WI38 (cell line): ENCODE results near the gene HOXC6.

ENCODE experiments used
- H3K4me3 ChIP-seq: 2 replicates; pipeline ENCODE4 v1.5.1; 2011; ENCODE audit warnings: low read depth, mild to moderate bottlenecking, control low read depth, low read length
- TF ChIP-seq, protein P1 (sequence below): IDR thresholded peaks from 2 replicates; pipeline ENCODE4 v1.5.1; 2012; ENCODE audit warnings: low read depth, mild to moderate bottlenecking, control low read depth, low read length

Gene HOXC6

GRCh38 chr12:53982648-53983567 lies 45.3 kb upstream of the HOXC6 start:
- H3K4me3 ChIP-seq = no peak overlapping the region

DNA sequence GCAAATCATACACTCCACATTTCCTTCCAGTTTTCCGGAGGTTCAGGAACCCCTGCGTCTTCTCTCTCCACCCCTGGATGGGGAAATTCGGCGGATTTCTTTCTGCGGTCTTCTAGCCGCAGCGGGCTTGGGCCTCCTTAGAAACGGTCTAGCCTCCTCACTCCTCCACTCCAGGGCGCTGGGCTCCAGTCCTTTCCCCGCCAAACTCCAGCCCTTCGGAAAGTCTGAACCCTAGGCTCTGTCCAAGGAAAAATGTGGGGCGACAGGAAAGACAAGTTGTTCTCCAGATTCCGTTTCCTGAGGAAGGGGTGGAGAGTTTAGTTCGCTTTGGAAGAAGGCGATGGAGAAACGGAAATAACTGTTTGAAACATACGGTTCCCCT lies 44.7 kb upstream of the HOXC6 start:
- H3K4me3 ChIP-seq = no peak overlapping the region
- TF ChIP-seq, protein P1, sequence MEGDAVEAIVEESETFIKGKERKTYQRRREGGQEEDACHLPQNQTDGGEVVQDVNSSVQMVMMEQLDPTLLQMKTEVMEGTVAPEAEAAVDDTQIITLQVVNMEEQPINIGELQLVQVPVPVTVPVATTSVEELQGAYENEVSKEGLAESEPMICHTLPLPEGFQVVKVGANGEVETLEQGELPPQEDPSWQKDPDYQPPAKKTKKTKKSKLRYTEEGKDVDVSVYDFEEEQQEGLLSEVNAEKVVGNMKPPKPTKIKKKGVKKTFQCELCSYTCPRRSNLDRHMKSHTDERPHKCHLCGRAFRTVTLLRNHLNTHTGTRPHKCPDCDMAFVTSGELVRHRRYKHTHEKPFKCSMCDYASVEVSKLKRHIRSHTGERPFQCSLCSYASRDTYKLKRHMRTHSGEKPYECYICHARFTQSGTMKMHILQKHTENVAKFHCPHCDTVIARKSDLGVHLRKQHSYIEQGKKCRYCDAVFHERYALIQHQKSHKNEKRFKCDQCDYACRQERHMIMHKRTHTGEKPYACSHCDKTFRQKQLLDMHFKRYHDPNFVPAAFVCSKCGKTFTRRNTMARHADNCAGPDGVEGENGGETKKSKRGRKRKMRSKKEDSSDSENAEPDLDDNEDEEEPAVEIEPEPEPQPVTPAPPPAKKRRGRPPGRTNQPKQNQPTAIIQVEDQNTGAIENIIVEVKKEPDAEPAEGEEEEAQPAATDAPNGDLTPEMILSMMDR = no peak

More at GRCh38 chr12:53982648-53983567, 45.3 kb upstream of the HOXC6 start:
- TF ChIP-seq, protein P1 = no peak

DNA sequence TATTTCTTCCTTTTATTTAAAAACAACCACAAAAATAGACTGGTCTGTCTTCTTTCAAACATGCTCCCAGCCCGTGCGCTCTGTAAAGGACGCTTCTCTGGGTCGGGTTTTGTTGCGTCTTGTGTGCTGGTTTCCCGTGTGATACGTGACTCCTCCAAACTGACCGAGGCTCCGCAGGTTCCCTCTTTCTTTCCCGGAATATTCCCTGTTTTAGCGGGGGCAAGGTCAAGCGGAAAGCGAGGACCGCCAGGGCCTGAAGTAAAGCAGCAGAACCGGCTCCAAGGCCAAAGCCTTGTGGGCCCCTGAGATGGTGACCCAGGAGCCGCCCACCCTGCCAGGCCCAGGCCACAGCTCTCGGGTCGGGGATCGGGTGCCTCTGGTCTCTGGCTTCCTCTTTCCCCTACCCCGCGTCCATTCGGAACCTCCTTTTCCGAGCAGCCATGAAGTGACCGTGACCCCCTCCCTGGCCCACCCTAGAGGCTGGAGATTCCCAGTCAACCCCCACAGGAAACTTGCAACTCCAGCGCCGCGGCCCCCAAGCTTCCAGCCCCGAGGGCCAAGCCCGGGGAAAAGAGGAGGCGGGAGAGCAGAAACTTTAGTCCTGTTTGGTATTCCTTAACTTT lies 44.2 kb upstream of the HOXC6 start:
- TF ChIP-seq, protein P1 = no peak
- H3K4me3 ChIP-seq = no peak overlapping the region

GRCh38 chr12:53984901-53985691 lies 43.1 kb upstream of the HOXC6 start, which contains the start of gene HOXC10:
Gene HOXC10, plus strand, starts transcription at chr12:53985146. Its CDS starts 114 bp downstream, at chr12:53985260.
- TF ChIP-seq, protein P1 = peak; percentile 30; the same call in 1 of the 2 replicates
- no peak within 1 kb of the TSS for H3K4me3 ChIP-seq

DNA sequence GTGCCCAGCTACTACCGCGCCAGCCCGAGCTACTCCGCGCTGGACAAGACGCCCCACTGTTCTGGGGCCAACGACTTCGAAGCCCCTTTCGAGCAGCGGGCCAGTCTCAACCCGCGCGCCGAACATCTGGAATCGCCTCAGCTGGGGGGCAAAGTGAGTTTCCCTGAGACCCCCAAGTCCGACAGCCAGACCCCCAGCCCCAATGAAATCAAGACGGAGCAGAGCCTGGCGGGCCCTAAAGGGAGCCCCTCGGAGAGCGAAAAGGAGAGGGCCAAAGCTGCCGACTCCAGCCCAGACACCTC lies 42.6 kb upstream of the HOXC6 start:
- TF ChIP-seq, protein P1 = no peak
- no peak overlapping the region for H3K4me3 ChIP-seq

DNA sequence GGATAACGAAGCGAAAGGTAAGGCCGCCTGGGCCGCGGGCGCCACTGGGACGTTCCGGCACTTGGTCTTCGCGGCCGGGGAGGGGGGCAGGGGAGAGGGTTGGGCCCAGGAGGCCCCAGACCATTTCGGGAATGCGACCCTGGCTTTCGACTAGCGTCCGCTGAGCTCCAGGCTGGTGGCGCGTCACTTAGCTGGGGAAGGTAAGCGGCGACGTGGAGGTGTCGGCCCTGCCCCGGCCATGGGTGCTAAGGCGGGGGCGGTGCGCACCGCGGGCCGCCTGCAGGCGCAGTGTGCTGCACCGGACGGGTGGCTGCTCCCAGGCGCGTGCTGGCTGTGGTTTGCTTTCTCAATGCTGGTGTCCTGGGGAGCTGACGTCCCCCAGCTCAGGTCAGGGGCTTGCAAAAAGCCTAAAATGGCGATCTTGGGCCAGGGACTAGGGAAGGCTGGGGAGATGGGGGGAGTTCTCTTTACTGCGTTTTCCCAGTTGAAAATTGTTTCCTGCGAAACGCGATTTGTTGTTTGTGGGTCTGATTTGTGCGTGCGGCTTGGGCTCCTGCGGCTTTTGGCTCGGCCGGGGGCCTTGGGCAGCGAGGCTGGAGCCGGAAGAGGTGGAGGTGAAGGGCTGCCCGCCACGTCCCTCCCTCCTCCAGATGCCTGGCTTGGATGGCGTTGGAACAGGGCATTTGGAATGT lies 42.1 kb upstream of the HOXC6 start:
- TF ChIP-seq, protein P1 = no peak
- no peak overlapping the region for H3K4me3 ChIP-seq
